ENCODE measurements around the gene NCAPD3.
A peak's percentile ranks its signal among the peaks of the same experiment; 100 is the strongest.
"Not testable (repeated sequence)": the region's sequence is repeated elsewhere in the genome, so short reads cannot be mapped to it uniquely, and the experiment has no call there.

The NCAPD3 gene

GRCh38 chr11:134126217-134126822, 97.4 kb downstream of the NCAPD3 start:
- DNase-seq: peak; percentile 16

- no peak for DNase-seq
These were observed 98.3 kb downstream of the NCAPD3 start for GRCh38 chr11:134125507-134125906.

- DNase-seq: no peak
These were observed 98.9 kb downstream of the NCAPD3 start for GRCh38 chr11:134124660-134125451.

GRCh38 chr11:134120921-134121526, 102.7 kb downstream of the NCAPD3 start:
- no peak for DNase-seq

GRCh38 chr11:134120143-134120850, 103.5 kb downstream of the NCAPD3 start:
- DNase-seq: no peak

- DNase-seq: peak; percentile 63
These were observed 104.7 kb downstream of the NCAPD3 start for GRCh38 chr11:134119094-134119493.

- no peak for DNase-seq
These were observed 105.8 kb downstream of the NCAPD3 start for GRCh38 chr11:134118006-134118405.

GRCh38 chr11:134116210-134116609, 107.6 kb downstream of the NCAPD3 start:
- DNase-seq: no peak

GRCh38 chr11:134113787-134114186, 110.0 kb downstream of the NCAPD3 start:
- DNase-seq: not testable (repeated sequence)

GRCh38 chr11:134110252-134110815, 113.4 kb downstream of the NCAPD3 start:
- no peak for DNase-seq

Measured in activated CD4-positive, alpha-beta T cell treated with anti-CD3 and anti-CD28 coated beads, Interleukin-10, Interleukin-2, amounts not matched to agents 100 ng/mL and 50 ng/mL, durations not matched to agents 16 hours and 8 hours (primary cell).